Stimulated activated CD4-positive, alpha-beta T cell treated with anti-CD3 and anti-CD28 coated beads, TNF-alpha, amount 100 ng/mL, for 1 hour (primary cell): ENCODE measurements around the gene PTPA.
A peak's percentile ranks its signal among the peaks of the same experiment; 100 is the strongest.
"Not testable (repeated sequence)": the region's sequence is repeated elsewhere in the genome, so short reads cannot be mapped to it uniquely, and the experiment has no call there.

Source experiments
- DNase-seq, 3 donors: peaks; one replicate each; pipeline ENCODE4 v3.0.0-alpha.2; 2020; ENCODE audit warnings: low read depth in 3 of 3, low spot score in 1 of 3

The PTPA gene

GRCh38 chr9:129151469-129151868, 40.3 kb downstream of the PTPA start:
- no peak for DNase-seq

DNA sequence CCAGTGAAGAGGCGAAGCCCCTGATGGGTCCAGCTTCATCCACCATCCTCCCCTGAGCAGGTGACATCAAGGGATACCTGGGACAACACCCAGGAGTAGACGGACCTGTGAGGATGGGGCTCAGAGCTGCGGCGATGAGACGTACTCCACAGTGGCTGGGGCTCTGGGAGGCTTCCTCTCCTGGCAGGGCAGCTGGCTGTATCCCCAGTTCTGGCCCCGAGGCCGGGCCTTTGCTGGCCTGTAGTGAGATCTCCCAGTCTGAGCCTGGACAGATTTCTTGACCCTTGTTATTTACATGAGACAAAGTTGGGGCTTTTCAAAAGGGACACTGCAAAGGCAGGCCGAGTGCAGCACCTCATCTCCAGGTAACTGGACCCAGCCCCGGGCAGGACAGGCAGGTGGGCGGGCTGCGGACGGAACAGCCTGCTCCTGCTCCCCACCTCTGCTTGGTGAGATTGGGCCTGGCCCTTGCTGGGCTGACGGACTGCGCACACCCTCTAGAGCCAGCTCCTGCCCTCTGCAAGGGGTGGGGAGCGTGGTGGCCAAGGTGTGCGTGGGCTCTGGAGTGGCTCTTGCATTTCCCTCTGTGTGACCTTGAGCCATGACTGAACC, 43.8 kb downstream of the PTPA start:
- DNase-seq, result no peak

- no peak for DNase-seq
Measured at GRCh38 chr9:129156163-129156562, 44.9 kb downstream of the PTPA start.

DNA sequence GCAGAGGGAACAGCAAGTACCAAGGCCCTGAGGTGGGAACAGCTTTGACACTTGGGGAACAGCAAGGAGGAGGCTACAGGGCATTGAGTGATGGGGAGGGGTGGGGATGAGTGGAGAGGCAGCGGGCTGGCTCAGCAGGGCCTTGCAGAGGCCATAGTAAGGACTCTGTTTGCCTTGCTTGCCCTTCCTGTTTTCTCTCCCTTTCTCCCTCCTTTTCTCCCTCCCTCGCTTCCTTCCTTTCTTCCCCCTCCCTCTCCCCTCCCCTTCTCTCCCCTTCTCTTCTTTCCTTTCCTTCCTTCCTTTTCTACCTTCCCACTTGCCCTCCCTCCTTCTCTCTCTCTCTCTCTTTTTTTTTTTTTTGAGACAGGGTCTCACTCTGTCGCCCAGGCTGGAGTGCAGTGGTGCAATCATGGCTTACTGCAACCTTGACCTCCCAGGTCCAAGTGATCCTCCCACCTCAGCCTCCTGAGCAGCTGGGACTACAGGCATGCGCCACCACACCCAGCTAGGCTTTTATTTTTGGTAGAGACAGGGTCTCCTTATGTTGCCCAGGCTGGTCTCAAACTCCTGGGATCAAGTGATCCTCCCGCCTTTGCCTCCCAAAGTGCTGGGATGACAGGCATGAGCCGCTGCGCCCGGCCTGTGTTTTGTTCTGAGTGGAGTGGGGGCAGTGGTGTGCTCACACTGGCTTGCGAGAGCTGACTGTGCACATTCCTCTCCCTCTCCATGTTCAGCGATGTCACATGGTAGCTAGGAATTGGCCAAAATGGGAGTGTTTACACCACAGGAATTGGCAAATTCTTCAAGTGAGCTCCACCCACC, 49.7 kb downstream of the PTPA start:
- DNase-seq, result no peak

- no peak for DNase-seq
Measured at GRCh38 chr9:129161534-129161837, 50.3 kb downstream of the PTPA start.

DNA sequence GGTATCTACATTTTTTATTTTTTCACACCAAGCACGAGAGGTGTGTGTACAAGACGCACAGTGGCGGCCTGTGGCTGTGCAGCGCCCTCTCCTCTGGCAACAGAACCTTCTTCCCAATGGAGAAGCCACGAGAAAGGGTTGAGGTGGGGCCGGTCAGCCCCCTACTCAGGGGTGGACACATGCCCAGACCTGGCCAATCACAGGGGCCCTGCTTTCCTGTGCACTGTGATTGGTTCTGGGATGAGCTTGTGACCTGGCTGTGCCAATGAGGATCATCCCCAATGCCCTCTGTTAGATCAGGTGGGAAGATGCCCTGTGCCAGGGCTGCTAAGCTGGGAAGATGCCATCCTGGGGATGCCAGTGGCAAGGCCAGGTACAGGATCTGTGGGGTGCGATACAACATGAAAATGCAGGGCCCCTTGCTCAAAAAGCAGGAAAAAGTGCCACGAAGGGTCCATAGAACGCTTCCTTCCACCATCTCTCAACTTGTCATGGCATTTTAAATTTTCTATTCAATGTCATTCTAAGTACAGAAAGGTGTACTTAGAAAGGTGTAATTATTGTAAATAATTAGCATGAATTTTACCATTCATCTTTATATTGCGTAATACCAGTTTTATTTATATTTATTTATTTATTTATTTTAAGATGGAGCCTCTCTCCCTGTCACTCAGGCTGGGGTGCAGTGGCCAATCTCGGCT, 51.4 kb downstream of the PTPA start:
- DNase-seq, result no peak

GRCh38 chr9:129163198-129163670, 52.0 kb downstream of the PTPA start:
- not testable (repeated sequence) for DNase-seq

- no peak for DNase-seq
Measured at GRCh38 chr9:129163753-129164152, 52.5 kb downstream of the PTPA start.

- no peak for DNase-seq
Measured at GRCh38 chr9:129164246-129164930, 53.2 kb downstream of the PTPA start.

- no peak for DNase-seq
Measured at GRCh38 chr9:129165198-129165597, 54.0 kb downstream of the PTPA start.

DNA sequence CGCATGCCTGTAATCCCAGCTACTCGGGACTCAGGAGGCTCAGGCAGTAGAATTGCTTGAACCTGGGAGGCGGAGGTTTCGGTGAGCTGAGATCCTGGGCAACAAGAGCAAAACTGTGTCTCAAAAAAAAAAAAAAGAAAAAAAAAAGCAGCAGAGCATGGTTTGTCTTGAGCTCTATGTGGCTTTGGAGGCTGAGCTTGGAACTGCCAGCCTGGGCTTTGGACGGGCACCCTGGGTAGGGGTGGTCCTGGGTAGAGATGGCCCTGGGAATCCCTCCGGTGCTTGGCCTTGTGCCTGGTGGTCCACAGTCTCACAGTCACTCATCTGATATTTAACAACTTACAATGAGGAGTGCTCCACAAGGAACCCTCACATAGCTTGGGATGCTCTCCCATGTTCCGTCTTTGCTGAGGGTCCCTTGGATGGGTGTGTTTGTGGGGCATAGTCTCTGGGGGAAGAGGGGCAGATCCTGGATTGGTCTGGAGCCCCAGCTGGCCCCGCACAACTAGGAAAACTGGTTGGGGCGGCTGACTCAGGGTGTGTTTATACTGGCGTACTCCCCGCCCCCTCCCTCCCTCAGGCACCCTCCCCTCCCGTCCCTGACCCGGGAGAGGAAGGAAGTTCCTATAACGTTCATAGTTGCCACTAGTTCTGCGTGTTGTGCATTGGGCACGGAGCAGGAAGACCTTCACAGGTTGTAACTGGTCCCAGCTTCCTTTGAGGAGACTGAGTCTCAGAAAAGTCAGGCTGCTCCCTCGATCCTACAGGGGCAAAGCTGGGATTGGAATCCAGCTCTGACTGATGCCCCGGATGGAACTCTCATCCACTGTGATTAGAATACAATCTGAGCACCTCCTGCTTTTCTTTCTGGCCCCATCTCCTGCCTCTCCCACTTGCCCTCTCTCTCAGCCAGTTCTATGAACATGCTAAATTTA, 55.7 kb downstream of the PTPA start:
- DNase-seq, result no peak

DNA sequence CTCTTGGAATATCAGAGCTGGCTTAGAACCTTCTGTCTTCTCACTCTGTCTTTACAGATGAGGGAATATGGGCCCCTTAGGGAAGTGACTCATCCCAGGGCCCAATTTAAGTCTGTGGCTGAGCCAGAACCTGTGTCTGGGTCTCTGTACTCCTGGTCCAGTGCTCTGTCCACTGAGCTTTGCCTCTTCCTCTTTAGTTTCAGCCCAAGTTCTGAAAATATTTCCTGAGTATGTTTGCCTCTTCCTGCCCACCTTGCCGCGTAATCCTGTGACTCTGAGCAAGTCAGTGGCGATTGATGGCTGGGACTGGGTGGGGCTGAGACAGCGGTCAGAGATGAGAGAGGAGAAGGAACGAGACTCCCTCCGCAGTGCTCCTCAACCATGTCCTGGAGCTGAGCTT, 59.0 kb downstream of the PTPA start:
- DNase-seq, result no peak

- DNase-seq, result no peak
Measured at GRCh38 chr9:129171993-129172751, 61.0 kb downstream of the PTPA start.

- DNase-seq, result no peak
Measured at GRCh38 chr9:129172816-129173215, 61.6 kb downstream of the PTPA start.

GRCh38 chr9:129173296-129174101, 62.3 kb downstream of the PTPA start:
- no peak for DNase-seq

DNA sequence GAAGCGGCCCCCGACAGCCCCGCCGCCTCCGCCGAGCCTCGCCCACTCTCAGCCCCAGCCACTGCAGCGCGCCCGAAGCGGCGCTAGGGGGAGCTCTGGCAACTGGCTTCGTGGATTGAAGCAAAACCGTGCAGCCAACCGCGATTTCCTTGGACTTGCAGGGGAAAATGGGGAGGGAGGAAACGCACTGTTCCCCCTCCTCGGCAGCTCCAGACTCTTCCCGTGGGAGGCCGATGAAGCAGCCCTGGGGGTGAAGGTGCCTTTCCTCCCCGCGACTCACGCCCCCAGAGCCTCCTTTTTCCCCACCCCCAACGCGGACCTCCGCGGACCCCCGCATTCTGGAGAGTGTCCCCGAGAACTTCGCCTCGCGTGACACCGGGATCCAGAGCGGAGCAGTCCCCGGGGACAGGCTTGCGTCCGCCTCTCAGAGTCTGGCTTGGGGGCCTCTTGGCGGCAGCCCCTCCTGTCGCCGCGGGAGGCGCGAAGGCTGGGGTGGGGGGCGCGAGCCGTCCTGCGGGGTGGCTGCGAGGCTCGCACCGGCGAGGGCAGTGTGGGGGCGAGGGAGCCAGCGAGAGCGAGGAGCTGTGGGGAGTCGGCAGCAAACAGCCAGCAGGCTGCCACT, 63.0 kb downstream of the PTPA start:
- DNase-seq, result peak; percentile 32 to 73 (median 68)

- DNase-seq, result no peak
Measured at GRCh38 chr9:129174724-129175514, 63.7 kb downstream of the PTPA start.

- no peak for DNase-seq
Measured at GRCh38 chr9:129175515-129175824, 64.3 kb downstream of the PTPA start.
